NCI-H82 treated with DMSO at 0.1 percent for 48 hours (cell line): Measurements from ENCODE around the gene SF3B2.
"Not testable (repeated sequence)": the region's sequence is repeated elsewhere in the genome, so short reads cannot be mapped to it uniquely, and the experiment has no call there.

Experiments used
- DNase-seq: peaks from one replicate; lab custom pipeline; 2025; ENCODE audit not compliant: unreplicated experiment; lab: John Stamatoyannopoulos, UW

Gene SF3B2

GRCh38 chr11:66106786-66107599, 54.8 kb downstream of the SF3B2 start:
- DNase-seq: no peak

GRCh38 chr11:66107600-66108510, 55.7 kb downstream of the SF3B2 start:
- DNase-seq: no peak

- no peak for DNase-seq
Observed at GRCh38 chr11:66109294-66109693, 57.1 kb downstream of the SF3B2 start.

GRCh38 chr11:66111158-66111557, 59.0 kb downstream of the SF3B2 start:
- DNase-seq: no peak

GRCh38 chr11:66112041-66112491, 59.9 kb downstream of the SF3B2 start:
- peak; percentile 21 for DNase-seq

GRCh38 chr11:66112601-66113499, 60.7 kb downstream of the SF3B2 start:
- DNase-seq: no peak

GRCh38 chr11:66114957-66115356, 62.8 kb downstream of the SF3B2 start:
- not testable (repeated sequence) for DNase-seq

- no peak for DNase-seq
Observed at GRCh38 chr11:66115638-66116301, 63.6 kb downstream of the SF3B2 start.

GRCh38 chr11:66116576-66117361, 64.6 kb downstream of the SF3B2 start:
- DNase-seq: no peak

GRCh38 chr11:66118847-66119246, 66.7 kb downstream of the SF3B2 start:
- peak; percentile 63 for DNase-seq
